H1 (cell line): ENCODE measurements around the gene TCERG1L. TPM values are rescaled to one million over a fixed set of nuclear protein-coding genes. Genes with fewer than 3 reads are reported as not detected.

Experiments
- CTCF ChIA-PET: fragments of 300-600 bp; sonication (Branson Sonifier 250); formaldehyde crosslinking; loops from one replicate; lab custom pipeline; 2021; ENCODE audit not compliant: partially characterized antibody; lab: Charles Lee
- POLR2A ChIA-PET: fragments of 300-600 bp; sonication (Branson Sonifier 250); formaldehyde crosslinking; loops from one replicate; lab custom pipeline; 2021; ENCODE audit warnings: inconsistent platforms; ENCODE audit not compliant: partially characterized antibody; lab: Charles Lee
- DNase-seq, 2 experiments: peaks; one replicate each; pipeline versions ENCODE4 v3.0.0 to v3.0.0-alpha.2; 2010 to 2022; ENCODE audit warnings: low spot score in 2 of 2, low read depth in 1 of 2, mixed read lengths in 1 of 2
- FAIRE-seq: peaks from 2 replicates; lab custom pipeline; 2011; peaks lifted over from hg19 to GRCh38; lab: Jason Lieb, UNC
- H2AFZ ChIP-seq: 2 replicates; pipeline ENCODE4 v1.8.1; 2012; ENCODE audit warnings: low read length, inconsistent platforms
- H2AK5ac ChIP-seq: 2 replicates; pipeline ENCODE4 v1.6.1; 2013; ENCODE audit warnings: low read depth, low read length
- H2BK120ac ChIP-seq: replicated peaks from 2 replicates; pipeline ENCODE3; 2013; ENCODE audit warnings: low read depth, low read length, inconsistent platforms
- H2BK12ac ChIP-seq: 2 replicates; pipeline ENCODE4 v1.6.1; 2013; ENCODE audit warnings: low read depth, low read length
- H2BK15ac ChIP-seq: 2 replicates; pipeline ENCODE4 v1.6.1; 2013; ENCODE audit warnings: low read length
- H2BK20ac ChIP-seq: 2 replicates; pipeline ENCODE4 v1.6.1; 2013; ENCODE audit warnings: low read length
- H2BK5ac ChIP-seq: 2 replicates; pipeline ENCODE4 v1.6.1; 2013; ENCODE audit warnings: low read depth, low read length
- H3K14ac ChIP-seq: 2 replicates; pipeline ENCODE4 v1.6.1; 2013; ENCODE audit warnings: inconsistent platforms; ENCODE audit not compliant: insufficient read length
- H3K18ac ChIP-seq: 2 replicates; pipeline ENCODE4 v1.6.1; 2013; ENCODE audit warnings: low read length; ENCODE audit errors: extremely low read depth
- H3K23ac ChIP-seq: 2 replicates; pipeline ENCODE4 v1.6.1; 2013; ENCODE audit warnings: inconsistent platforms; ENCODE audit not compliant: insufficient read length
- H3K23me2 ChIP-seq: 2 replicates; pipeline ENCODE4 v1.6.1; 2013; ENCODE audit warnings: low read depth, low read length
- H3K27ac ChIP-seq: 2 replicates; pipeline ENCODE4 v1.6.1; 2011; ENCODE audit warnings: low read depth, low read length, inconsistent platforms
- H3K27me3 ChIP-seq, 4 experiments: replicated peaks in 1 of 4; 1 replicate in 1 of 4; 2 replicates in 3 of 4; pipeline versions ENCODE4 v1.6.1 to v1.8.1; 2011 to 2013; ENCODE audit warnings: low read length in 3 of 4, mild to moderate bottlenecking in 3 of 4, inconsistent platforms in 2 of 4, mixed read lengths in 2 of 4, moderate library complexity in 1 of 4; ENCODE audit not compliant: control insufficient read depth in 3 of 4, insufficient read depth in 3 of 4; ENCODE audit errors: extremely low read depth in 1 of 4
- H3K36me3 ChIP-seq, 4 experiments: 2 replicates each; pipeline versions ENCODE4 v1.6.1 to v1.8.1; 2011 to 2013; ENCODE audit warnings: mild to moderate bottlenecking in 4 of 4, low read length in 3 of 4, moderate library complexity in 2 of 4, control low read depth in 1 of 4, inconsistent platforms in 1 of 4; ENCODE audit not compliant: insufficient read depth in 4 of 4, control insufficient read depth in 2 of 4
- H3K4ac ChIP-seq: replicated peaks from 2 replicates; pipeline ENCODE3; 2013; ENCODE audit warnings: low read length, low read depth, mixed read lengths, inconsistent platforms; ENCODE audit not compliant: insufficient read length
- H3K4me1 ChIP-seq, 4 experiments: replicated peaks in 1 of 4; 1 replicate in 1 of 4; 2 replicates in 3 of 4; pipeline versions ENCODE4 v1.6.1 to v1.8.1; 2011 to 2013; ENCODE audit warnings: low read length in 3 of 4, inconsistent platforms in 2 of 4, mixed read lengths in 1 of 4; ENCODE audit not compliant: insufficient read depth in 4 of 4, control insufficient read depth in 3 of 4
- H3K4me2 ChIP-seq, 2 experiments: 2 replicates each; pipeline versions ENCODE4 v1.6.1 to v1.8.1; 2011 to 2013; ENCODE audit warnings: low read depth in 2 of 2, low read length in 2 of 2, control low read depth in 1 of 2, inconsistent platforms in 1 of 2, mild to moderate bottlenecking in 1 of 2; ENCODE audit not compliant: insufficient read depth in 1 of 2
- H3K4me3 ChIP-seq, 4 experiments: fragments of 200-600, 300-600 bp in 1 of 4; sonication (generic), shearing (Covaris generic), sonication (Bioruptor Twin) in 1 of 4; 2 replicates each; pipeline versions ENCODE4 v1.5.1 to v1.8.1; 2011 to 2016; ENCODE audit warnings: low read length in 4 of 4, low read depth in 3 of 4, control low read depth in 2 of 4, inconsistent platforms in 2 of 4, mild to moderate bottlenecking in 2 of 4, mixed read lengths in 1 of 4, moderate library complexity in 1 of 4; ENCODE audit not compliant: insufficient read depth in 2 of 4; ENCODE audit errors: extremely low read depth in 1 of 4
- H3K56ac ChIP-seq: replicated peaks from 2 replicates; pipeline ENCODE3; 2013; ENCODE audit warnings: low read depth, mild to moderate bottlenecking, mixed read lengths, low read length, inconsistent platforms; ENCODE audit not compliant: insufficient read length
- H3K79me1 ChIP-seq: 2 replicates; pipeline ENCODE4 v1.6.1; 2013; ENCODE audit warnings: low read depth, low read length, control low read depth
- H3K79me2 ChIP-seq, 2 experiments: 2 replicates each; pipeline versions ENCODE4 v1.6.1 to v1.8.1; 2012 to 2013; ENCODE audit warnings: low read length in 2 of 2, mild to moderate bottlenecking in 2 of 2, inconsistent platforms in 1 of 2; ENCODE audit not compliant: insufficient read depth in 2 of 2, control insufficient read depth in 1 of 2
- H3K9ac ChIP-seq, 4 experiments: replicated peaks in 1 of 4; 1 replicate in 1 of 4; 2 replicates in 3 of 4; pipeline versions ENCODE4 v1.6.1 to v1.8.1; 2011 to 2013; ENCODE audit warnings: low read depth in 3 of 4, low read length in 3 of 4, control low read depth in 2 of 4, mild to moderate bottlenecking in 2 of 4, moderate library complexity in 2 of 4, inconsistent platforms in 1 of 4; ENCODE audit errors: extremely low read depth in 1 of 4
- H3K9me3 ChIP-seq, 2 experiments: 2 replicates each; pipeline versions ENCODE4 v1.6.1 to v1.8.1; 2012 to 2013; ENCODE audit warnings: mild to moderate bottlenecking in 2 of 2, moderate library complexity in 2 of 2, control low read depth in 1 of 2, inconsistent platforms in 1 of 2, low read depth in 1 of 2, low read length in 1 of 2, mixed read lengths in 1 of 2; ENCODE audit not compliant: insufficient read depth in 2 of 2
- H4K20me1 ChIP-seq, 2 experiments: replicated peaks in 1 of 2; 2 replicates each; pipeline versions ENCODE3 to v1.8.1; 2011 to 2013; ENCODE audit warnings: inconsistent platforms in 2 of 2, low read length in 2 of 2, mild to moderate bottlenecking in 1 of 2; ENCODE audit not compliant: insufficient read depth in 2 of 2, control insufficient read depth in 1 of 2
- H4K5ac ChIP-seq: 2 replicates; pipeline ENCODE4 v1.6.1; 2013; ENCODE audit warnings: low read length, low read depth, mixed read lengths, inconsistent platforms; ENCODE audit not compliant: insufficient read length
- H4K8ac ChIP-seq: 2 replicates; pipeline ENCODE4 v1.8.0; 2013; ENCODE audit warnings: mild to moderate bottlenecking, moderate library complexity, low read length, inconsistent platforms; ENCODE audit not compliant: insufficient read depth; ENCODE audit errors: extremely low read depth
- H4K91ac ChIP-seq: replicated peaks from 2 replicates; pipeline ENCODE3; 2013; ENCODE audit warnings: low read length, mixed read lengths, inconsistent platforms; ENCODE audit not compliant: insufficient read length
- ASH2L ChIP-seq: fragments of 200-600, 300-600 bp; sonication (generic); IDR thresholded peaks from one replicate; pipeline ENCODE4 v1.7.1; 2017; ENCODE audit warnings: low read length
- CBX5 ChIP-seq: fragments of 300-800, 300-1000 bp; sonication (generic); IDR thresholded peaks from 2 replicates; pipeline ENCODE4 v1.7.1; 2016; ENCODE audit warnings: antibody characterized with exemption, low read length, low read depth
- HDAC6 ChIP-seq: IDR thresholded peaks from one replicate; pipeline ENCODE4 v1.7.1; 2012; ENCODE audit warnings: low read depth, mild to moderate bottlenecking, inconsistent platforms, low read length, moderate library complexity
- NRF1 ChIP-seq: IDR thresholded peaks from 2 replicates; pipeline ENCODE4 v1.6.1; 2011; ENCODE audit warnings: mild to moderate bottlenecking, low read depth, low read length, improper control_type of control experiment
- SIN3A ChIP-seq, 2 experiments: IDR thresholded peaks in 1 of 2; conservative IDR thresholded peaks in 1 of 2; 2 replicates each; pipeline ENCODE4 v1.6.1; 2011 to 2012; ENCODE audit warnings: low read length in 2 of 2, improper control_type of control experiment in 1 of 2, low read depth in 1 of 2, mild to moderate bottlenecking in 1 of 2
- SP4 ChIP-seq: IDR thresholded peaks from 2 replicates; pipeline ENCODE4 v1.6.1; 2012; ENCODE audit warnings: low read length, inconsistent platforms
- SUZ12 ChIP-seq: fragments of 200-600 bp; sonication (generic); IDR thresholded peaks from 2 replicates; pipeline ENCODE4 v1.6.1; 2012; ENCODE audit warnings: mild to moderate bottlenecking, inconsistent platforms, low read length, moderate library complexity, mixed read lengths
- WGBS, 2 experiments: shearing (Covaris generic) in 1 of 2; methylation state at CpG; one replicate each; pipeline versions ENCODE4 v1.1.6 to v1.1.7; 2013 to 2015; ENCODE audit warnings: low lambda C conversion rate in 2 of 2, mixed read lengths in 2 of 2, inconsistent platforms in 1 of 2, low coverage in 1 of 2, missing lambda C conversion rate in 1 of 2; ENCODE audit not compliant: insufficient replicate concordance in 2 of 2, insufficient coverage in 1 of 2, insufficient read length in 1 of 2; ENCODE audit errors: extremely low coverage in 1 of 2, missing lambda C conversion rate in 1 of 2; 5-methylcytosine and 5-hydroxymethylcytosine counted together
- polyA plus RNA-seq, 7 experiments: library from polyadenylated mRNA; depleted of rRNA in 3 of 7; stranded (reverse) in 5 of 7; unstranded in 2 of 7; fragments of >200 nt in 5 of 7; fragments of 200-250 nt in 2 of 7; gene quantifications; 1 replicate in 5 of 7; 2 replicates in 1 of 7; 4 replicates in 1 of 7; pipeline versions ENCODE4 v1.2.1 to v1.2.3, GENCODE V29; 2011 to 2013; ENCODE audit warnings: missing spikeins in 2 of 7, mixed read lengths in 2 of 7
- total RNA-seq: library from RNA; stranded (reverse); fragmentation: NEBNext Ultra II Directional; extraction: Animal tissue kit (Norgen Biotek cat#: 25700); gene quantifications from 2 replicates; pipeline ENCODE4 v1.2.1, GENCODE V29; 2021

TCERG1L gene
- total and polyA plus RNA-seq, 2 of the 8 experiments (the other 6 are each of a cell fraction or from before 2014, with no cell fraction given) = 3.9 to 6.9 TPM

GRCh38 chr10:131107970-131108369 is 203.6 kb downstream of the TCERG1L start:
- Histone ChIP-seq H4K8ac (no peak overlapping the region), H2BK5ac (no peak overlapping the region), H2BK20ac (no peak overlapping the region), H3K27me3 (no peaks in the 10 kb centered on the region), H3K4me2 (no peak overlapping the region), H4K91ac (no peak overlapping the region), H4K5ac (no peak overlapping the region), H3K79me2 (no peaks in the 10 kb centered on the region), H3K56ac (no peak overlapping the region), H3K4me3 (no peak overlapping the region), H2AFZ (no peak overlapping the region), H3K79me1 (no peaks in the 10 kb centered on the region), H3K14ac (no peak overlapping the region), H2BK12ac (no peak overlapping the region), H3K23ac (no peak overlapping the region), H2BK120ac (no peak overlapping the region), H2BK15ac (no peak overlapping the region), H3K18ac (no peak overlapping the region), H3K23me2 (no peaks in the 10 kb centered on the region), H2AK5ac (no peak overlapping the region), H3K9ac (no peak overlapping the region), H3K27ac (no peak overlapping the region), H3K4me1 (no peaks in the 10 kb centered on the region), H3K9me3 (peaks cover 0 to 3% of the 10 kb centered on the region in 2 experiments; a peak in 1 of 4 replicates), H3K36me3 (no peaks in the 10 kb centered on the region), H3K4ac (no peak overlapping the region), H4K20me1 (no peaks in the 10 kb centered on the region)
- 82% methylated on average over 9 of the region's 9 CpGs; no CpG with 5 or more reads in 1 of the 2 experiments for WGBS, 2 experiments
- ChIA-PET POLR2A (no interaction called here), CTCF (interaction anchor here (0.7 kb wide), 1 partner anchor 30 kb away, joined by 3 read pairs; no protein-coding TSS in a partner anchor)
- DNase-seq (no peak), FAIRE-seq (no peak)
- TF ChIP-seq CBX5 = no peak
- TF ChIP-seq SUZ12 = no peak
- TF ChIP-seq SP4 = no peak
- TF ChIP-seq SIN3A (conservative IDR thresholded peaks at IDR 0.05 in 1 of 2, IDR thresholded peaks at IDR 0.05 in 1 of 2; ENCODE audit: low read depth in 1 of 2, low read length in 2 of 2) = no peak
- no peak for TF ChIP-seq HDAC6
- TF ChIP-seq NRF1 = no peak
- no peak for TF ChIP-seq ASH2L
